ENCODE data around the gene CLCNKB. TPM values are rescaled to one million over a fixed set of nuclear protein-coding genes. Genes with fewer than 3 reads are reported as not detected.
A peak's percentile ranks its signal among the peaks of the same experiment; 100 is the strongest.
"Not testable (repeated sequence)": the region's sequence is repeated elsewhere in the genome, so short reads cannot be mapped to it uniquely, and the experiment has no call there.

CLCNKB gene
- under 1 TPM in 1 of 2 donors, not detected in 1; 0.13 TPM for total RNA-seq

GRCh38 chr1:16043521-16043920 is at the start of gene CLCNKB:
CLCNKB (plus strand) TSS chr1:16043782; CDS start chr1:16044493, 711 bp downstream.
- no peak within 1 kb of the TSS for H3K27ac Mint-ChIP-seq

GRCh38 chr1:15994081-15994480 is 49.5 kb upstream of the CLCNKB start:
- H3K4me1 Mint-ChIP-seq: no peaks in the 10 kb centered on the region
- peaks cover 3% of the 10 kb centered on the region for H3K27me3 Mint-ChIP-seq
- H3K9me3 Mint-ChIP-seq: no peaks in the 10 kb centered on the region
- no peak overlapping the region for H3K4me3 Mint-ChIP-seq
- no peak for ATAC-seq (replicated peaks)
- no peaks in the 10 kb centered on the region for H3K36me3 Mint-ChIP-seq (ENCODE audit: low read depth)
- no peak overlapping the region for H3K27ac Mint-ChIP-seq

More at GRCh38 chr1:16043521-16043920, at the start of gene CLCNKB:
- Mint-ChIP-seq H3K36me3 (ENCODE audit: low read depth) (no peaks in the 10 kb centered on the region), H3K4me3 (no peak within 1 kb of the TSS), H3K4me1 (no peaks in the 10 kb centered on the region), H3K27me3 (peaks cover 5% of the 10 kb centered on the region), H3K9me3 (no peaks in the 10 kb centered on the region)
- no peak for ATAC-seq (replicated peaks)

- Mint-ChIP-seq H3K36me3 (ENCODE audit: low read depth) (no peaks in the 10 kb centered on the region), H3K4me1 (no peaks in the 10 kb centered on the region), H3K27ac (no peak overlapping the region), H3K27me3 (peaks cover 3% of the 10 kb centered on the region), H3K9me3 (no peaks in the 10 kb centered on the region), H3K4me3 (no peak overlapping the region)
- peak; percentile 91 for ATAC-seq (replicated peaks)
These were observed 48.8 kb upstream of the CLCNKB start for GRCh38 chr1:15994590-15995351.

- Mint-ChIP-seq H3K4me3 (no peak overlapping the region), H3K36me3 (ENCODE audit: low read depth) (no peaks in the 10 kb centered on the region), H3K4me1 (no peaks in the 10 kb centered on the region)
These were observed 46.5 kb upstream of the CLCNKB start for GRCh38 chr1:15997076-15997585.

GRCh38 chr1:15997637-15998280 is 45.8 kb upstream of the CLCNKB start:
- Mint-ChIP-seq H3K4me3 (no peak overlapping the region), H3K27me3 (peaks cover 3% of the 10 kb centered on the region), H3K36me3 (ENCODE audit: low read depth) (no peaks in the 10 kb centered on the region), H3K9me3 (no peaks in the 10 kb centered on the region), H3K4me1 (no peaks in the 10 kb centered on the region), H3K27ac (no peak overlapping the region)
- no peak for ATAC-seq (replicated peaks)

More at GRCh38 chr1:15997076-15997585, 46.5 kb upstream of the CLCNKB start:
- Mint-ChIP-seq H3K27me3 (peaks cover 3% of the 10 kb centered on the region), H3K27ac (no peak overlapping the region), H3K9me3 (no peaks in the 10 kb centered on the region)
- ATAC-seq (replicated peaks): no peak

GRCh38 chr1:15998929-15999328 is 44.7 kb upstream of the CLCNKB start:
- Mint-ChIP-seq H3K27me3 (peaks cover 3% of the 10 kb centered on the region), H3K9me3 (no peaks in the 10 kb centered on the region)
- ATAC-seq (replicated peaks): no peak

GRCh38 chr1:16001274-16001673 is 42.3 kb upstream of the CLCNKB start:
- not testable (repeated sequence) for H3K36me3 Mint-ChIP-seq (ENCODE audit: low read depth); H3K9me3 Mint-ChIP-seq; H3K4me3 Mint-ChIP-seq; H3K27me3 Mint-ChIP-seq; H3K27ac Mint-ChIP-seq; H3K4me1 Mint-ChIP-seq; ATAC-seq (replicated peaks)

More at GRCh38 chr1:15998929-15999328, 44.7 kb upstream of the CLCNKB start:
- H3K36me3 Mint-ChIP-seq (ENCODE audit: low read depth): no peaks in the 10 kb centered on the region
- no peak overlapping the region for H3K4me3 Mint-ChIP-seq
- H3K27ac Mint-ChIP-seq: peak overlapping the region; percentile 63
- H3K4me1 Mint-ChIP-seq: no peaks in the 10 kb centered on the region

GRCh38 chr1:16005597-16005996 is 38.0 kb upstream of the CLCNKB start:
- Mint-ChIP-seq H3K4me1 (peaks cover 7% of the 10 kb centered on the region), H3K27ac (no peak overlapping the region), H3K9me3 (no peaks in the 10 kb centered on the region), H3K4me3 (no peak overlapping the region), H3K36me3 (ENCODE audit: low read depth) (no peaks in the 10 kb centered on the region), H3K27me3 (no peaks in the 10 kb centered on the region)
- ATAC-seq (replicated peaks): no peak

- H3K36me3 Mint-ChIP-seq (ENCODE audit: low read depth): no peaks in the 10 kb centered on the region
- H3K9me3 Mint-ChIP-seq: no peaks in the 10 kb centered on the region
- peak overlapping the region; percentile 60 for H3K27ac Mint-ChIP-seq
- no peaks in the 10 kb centered on the region for H3K27me3 Mint-ChIP-seq
- H3K4me3 Mint-ChIP-seq: no peak overlapping the region
- H3K4me1 Mint-ChIP-seq: peaks cover 7% of the 10 kb centered on the region
- ATAC-seq (replicated peaks): no peak
These were observed 37.6 kb upstream of the CLCNKB start for GRCh38 chr1:16006010-16006409.

- Mint-ChIP-seq H3K4me3 (no peak overlapping the region), H3K27ac (peak overlapping the region; percentile 60), H3K27me3 (no peaks in the 10 kb centered on the region), H3K36me3 (ENCODE audit: low read depth) (no peaks in the 10 kb centered on the region), H3K4me1 (peaks cover 7% of the 10 kb centered on the region), H3K9me3 (no peaks in the 10 kb centered on the region)
- ATAC-seq (replicated peaks): peak; percentile 88
These were observed 36.8 kb upstream of the CLCNKB start for GRCh38 chr1:16006552-16007485.

- H3K27ac Mint-ChIP-seq: no peak overlapping the region
- no peaks in the 10 kb centered on the region for H3K9me3 Mint-ChIP-seq
- peaks cover 7% of the 10 kb centered on the region for H3K4me1 Mint-ChIP-seq
- ATAC-seq (replicated peaks): no peak
- no peak overlapping the region for H3K4me3 Mint-ChIP-seq
- peaks cover 3% of the 10 kb centered on the region for H3K27me3 Mint-ChIP-seq
- H3K36me3 Mint-ChIP-seq (ENCODE audit: low read depth): no peaks in the 10 kb centered on the region
These were observed 35.8 kb upstream of the CLCNKB start for GRCh38 chr1:16007671-16008341.

GRCh38 chr1:16009030-16009460 is 34.5 kb upstream of the CLCNKB start:
- Mint-ChIP-seq H3K27me3 (peaks cover 6% of the 10 kb centered on the region), H3K4me3 (no peak overlapping the region), H3K36me3 (ENCODE audit: low read depth) (no peaks in the 10 kb centered on the region), H3K4me1 (peaks cover 7% of the 10 kb centered on the region), H3K9me3 (no peaks in the 10 kb centered on the region), H3K27ac (no peak overlapping the region)
- ATAC-seq (replicated peaks): peak; percentile 54

GRCh38 chr1:16009678-16010077 is 33.9 kb upstream of the CLCNKB start:
- no peaks in the 10 kb centered on the region for H3K36me3 Mint-ChIP-seq (ENCODE audit: low read depth)
- ATAC-seq (replicated peaks): no peak
- H3K27me3 Mint-ChIP-seq: peaks cover 12% of the 10 kb centered on the region
- H3K4me3 Mint-ChIP-seq: no peak overlapping the region
- H3K27ac Mint-ChIP-seq: no peak overlapping the region
- H3K9me3 Mint-ChIP-seq: no peaks in the 10 kb centered on the region
- H3K4me1 Mint-ChIP-seq: peaks cover 7% of the 10 kb centered on the region

GRCh38 chr1:16010837-16011236 is 32.7 kb upstream of the CLCNKB start:
- Mint-ChIP-seq H3K4me1 (peaks cover 7% of the 10 kb centered on the region), H3K4me3 (no peak overlapping the region), H3K9me3 (no peaks in the 10 kb centered on the region), H3K36me3 (ENCODE audit: low read depth) (no peaks in the 10 kb centered on the region), H3K27me3 (peaks cover 18% of the 10 kb centered on the region), H3K27ac (no peak overlapping the region)
- no peak for ATAC-seq (replicated peaks)

Data from activated T-helper 17 cell treated with anti-CD3 and anti-CD28 coated beads, Interleukin-2, amount 50 U/mL, for 72 hours (primary cell).